PC-9 (cell line): Measurements from ENCODE around the gene TRAF3. TPM values are rescaled to one million over a fixed set of nuclear protein-coding genes. Genes with fewer than 3 reads are reported as not detected.

ENCODE experiments used
- BruUV-seq: library from RNA; stranded (reverse); fragments of 400-500 nt; replicated peaks from 2 replicates; lab custom pipeline; 2021; lab: Mats Ljungman, UMichigan
- CTCF ChIA-PET: fragments of 300-600 bp; sonication (Branson Sonifier 250); formaldehyde crosslinking; loops from one replicate; lab custom pipeline; 2022; ENCODE audit warnings: antibody characterized with exemption; lab: Charles Lee
- POLR2A ChIA-PET: fragments of 300-600 bp; sonication (Branson Sonifier 250); formaldehyde crosslinking; loops from one replicate; lab custom pipeline; 2022; ENCODE audit warnings: antibody characterized with exemption; ENCODE audit not compliant: unreplicated experiment; lab: Charles Lee
- DNase-seq, 2 experiments: peaks; one replicate each; pipeline versions ENCODE4 v3.0.0 to v3.0.0-alpha.2; 2015 to 2022; ENCODE audit warnings: mixed read lengths in 1 of 2
- H2AFZ ChIP-seq: fragments of 200-600 bp; sonication (generic); 2 replicates; pipeline ENCODE4 v1.8.1; 2017; ENCODE audit warnings: antibody characterized with exemption
- H3F3A ChIP-seq: fragments of 200-600 bp; sonication (generic); 2 replicates; pipeline ENCODE4 v1.8.1; 2017; ENCODE audit warnings: antibody characterized with exemption, mild to moderate bottlenecking, low read depth; ENCODE audit not compliant: insufficient read depth
- H3K27ac ChIP-seq: fragments of 200-600 bp; sonication (generic); 2 replicates; pipeline ENCODE4 v1.6.1; 2016; ENCODE audit warnings: mixed run types
- H3K27me3 ChIP-seq: fragments of 200-600 bp; sonication (generic); 2 replicates; pipeline ENCODE4 v1.6.1; 2016; ENCODE audit warnings: low read depth, mixed run types; ENCODE audit not compliant: insufficient read depth
- H3K36me3 ChIP-seq: fragments of 200-600 bp; sonication (generic); 2 replicates; pipeline ENCODE4 v1.6.1; 2016; ENCODE audit warnings: low read depth, mixed run types
- H3K4me1 ChIP-seq: fragments of 200-600 bp; sonication (generic); replicated peaks from 2 replicates; pipeline ENCODE4 v1.6.1; 2016; ENCODE audit warnings: mixed run types; ENCODE audit not compliant: insufficient read depth
- H3K4me2 ChIP-seq: fragments of 200-600 bp; sonication (generic); 2 replicates; pipeline ENCODE4 v1.6.1; 2017; ENCODE audit warnings: mixed run types
- H3K4me3 ChIP-seq: fragments of 200-600 bp; sonication (generic); 2 replicates; pipeline ENCODE4 v1.6.1; 2016; ENCODE audit warnings: mixed run types
- H3K79me2 ChIP-seq: fragments of 200-600 bp; sonication (generic); 2 replicates; pipeline ENCODE4 v1.6.1; 2017; ENCODE audit warnings: low read depth, mixed run types
- H3K9me2 ChIP-seq: fragments of 200-600 bp; sonication (generic); 2 replicates; pipeline ENCODE4 v1.8.1; 2017; ENCODE audit warnings: mild to moderate bottlenecking; ENCODE audit not compliant: insufficient read depth
- H3K9me3 ChIP-seq: fragments of 200-600 bp; sonication (generic); 2 replicates; pipeline ENCODE4 v1.8.1; 2016; ENCODE audit warnings: low read depth; ENCODE audit not compliant: insufficient read depth
- H4K20me1 ChIP-seq: fragments of 200-600 bp; sonication (generic); 2 replicates; pipeline ENCODE4 v1.8.1; 2017; ENCODE audit not compliant: insufficient read depth
- CTCF ChIP-seq: fragments of 200-600 bp; sonication (generic); conservative IDR thresholded peaks from 2 replicates; pipeline ENCODE4 v1.6.1; 2017; ENCODE audit warnings: mixed run types, antibody characterized with exemption, mild to moderate bottlenecking, moderate library complexity
- EZH2 ChIP-seq: fragments of 200-600 bp; sonication (generic); IDR thresholded peaks from 2 replicates; pipeline ENCODE4 v1.8.0; 2017; ENCODE audit warnings: antibody characterized with exemption, low read depth
- intact Hi-C: fragments of 100-400 bp; cut with micrococcal nuclease; formaldehyde crosslinking; loops from one replicate; pipeline ENCODE4 v1.10.0; 2022; ENCODE audit not compliant: unreplicated experiment
- total RNA-seq: library from RNA; stranded (reverse); gene quantifications from 2 replicates; pipeline ENCODE4 v1.2.3, GENCODE V29; 2021

The TRAF3 gene
- total RNA-seq, 1 experiment from 2014 or later: 41.3 TPM

GRCh38 chr14:102918438-102918837 lies 141.2 kb downstream of the TRAF3 start:
- intact Hi-C loops: loop anchor here (1.0 to 5.0 kb wide), 3 partner anchors 136 to 481 kb away; no protein-coding TSS in a partner anchor
- CTCF ChIA-PET: interaction anchor here (0.6 kb wide), 1 partner anchor 359 kb away, joined by 3 read pairs; no protein-coding TSS in a partner anchor
- BruUV-seq: no TSS peak

GRCh38 chr14:102920273-102920997 lies 143.2 kb downstream of the TRAF3 start:
- H3K4me3 ChIP-seq: no peak overlapping the region
- no peaks in the 10 kb centered on the region for H3K4me1 ChIP-seq
- H2AFZ ChIP-seq: no peak overlapping the region
- no peaks in the 10 kb centered on the region for H4K20me1 ChIP-seq
- no peak for TF ChIP-seq EZH2
- TF ChIP-seq CTCF: no peak
- no peaks in the 10 kb centered on the region; the same call in 1 of the 2 replicates for H3F3A ChIP-seq
- H3K27me3 ChIP-seq: no peaks in the 10 kb centered on the region
- POLR2A ChIA-PET: no interaction called here
- no peaks in the 10 kb centered on the region; the same call in 1 of the 2 replicates for H3K9me3 ChIP-seq
- DNase-seq: no peak
- CTCF ChIA-PET: no interaction called here
- H3K79me2 ChIP-seq: no peaks in the 10 kb centered on the region
- H3K9me2 ChIP-seq: no peaks in the 10 kb centered on the region
- BruUV-seq: no TSS peak
- no peaks in the 10 kb centered on the region for H3K36me3 ChIP-seq
- intact Hi-C loops: no loop called here
- H3K4me2 ChIP-seq: no peak overlapping the region
- H3K27ac ChIP-seq: no peak overlapping the region

More at GRCh38 chr14:102918438-102918837, 141.2 kb downstream of the TRAF3 start:
- Histone ChIP-seq H3K4me2 (no peak overlapping the region), H3F3A (no peaks in the 10 kb centered on the region; the same call in 1 of the 2 replicates), H3K36me3 (no peaks in the 10 kb centered on the region), H3K4me1 (no peaks in the 10 kb centered on the region), H2AFZ (no peak overlapping the region), H3K9me2 (no peaks in the 10 kb centered on the region), H4K20me1 (no peaks in the 10 kb centered on the region), H3K27me3 (no peaks in the 10 kb centered on the region), H3K4me3 (no peak overlapping the region), H3K79me2 (no peaks in the 10 kb centered on the region), H3K27ac (no peak overlapping the region), H3K9me3 (no peaks in the 10 kb centered on the region; the same call in 1 of the 2 replicates)
- TF ChIP-seq CTCF (no peak), EZH2 (no peak)
- DNase-seq: no peak
- POLR2A ChIA-PET: no interaction called here

GRCh38 chr14:102920998-102921304 lies 143.7 kb downstream of the TRAF3 start:
- ChIA-PET CTCF (no interaction called here), POLR2A (no interaction called here)
- Histone ChIP-seq H2AFZ (no peak overlapping the region), H4K20me1 (no peaks in the 10 kb centered on the region), H3F3A (no peaks in the 10 kb centered on the region; the same call in none of the 2 replicates), H3K79me2 (no peaks in the 10 kb centered on the region), H3K27ac (no peak overlapping the region), H3K9me2 (no peaks in the 10 kb centered on the region), H3K4me1 (no peaks in the 10 kb centered on the region), H3K27me3 (no peaks in the 10 kb centered on the region), H3K4me2 (no peak overlapping the region), H3K9me3 (no peaks in the 10 kb centered on the region; the same call in 1 of the 2 replicates), H3K36me3 (no peaks in the 10 kb centered on the region), H3K4me3 (no peak overlapping the region)
- no TSS peak for BruUV-seq
- TF ChIP-seq CTCF (no peak), EZH2 (no peak)
- no peak for DNase-seq
- intact Hi-C loops: no loop called here
